H1 (cell line): Measurements from ENCODE around the gene AATK. TPM values are rescaled to one million over a fixed set of nuclear protein-coding genes. Genes with fewer than 3 reads are reported as not detected.

ENCODE experiments used
- CTCF ChIA-PET: fragments of 300-600 bp; sonication (Branson Sonifier 250); formaldehyde crosslinking; loops from one replicate; lab custom pipeline; 2021; ENCODE audit not compliant: partially characterized antibody; lab: Charles Lee
- POLR2A ChIA-PET: fragments of 300-600 bp; sonication (Branson Sonifier 250); formaldehyde crosslinking; loops from one replicate; lab custom pipeline; 2021; ENCODE audit warnings: inconsistent platforms; ENCODE audit not compliant: partially characterized antibody; lab: Charles Lee
- DNase-seq, 2 experiments: peaks; one replicate each; pipeline versions ENCODE4 v3.0.0 to v3.0.0-alpha.2; 2010 to 2022; ENCODE audit warnings: low spot score in 2 of 2, low read depth in 1 of 2, mixed read lengths in 1 of 2
- FAIRE-seq: peaks from 2 replicates; lab custom pipeline; 2011; peaks lifted over from hg19 to GRCh38; lab: Jason Lieb, UNC
- H2AFZ ChIP-seq: 2 replicates; pipeline ENCODE4 v1.8.1; 2012; ENCODE audit warnings: low read length, inconsistent platforms
- H2AK5ac ChIP-seq: 2 replicates; pipeline ENCODE4 v1.6.1; 2013; ENCODE audit warnings: low read depth, low read length
- H2BK120ac ChIP-seq: replicated peaks from 2 replicates; pipeline ENCODE3; 2013; ENCODE audit warnings: low read depth, low read length, inconsistent platforms
- H2BK12ac ChIP-seq: 2 replicates; pipeline ENCODE4 v1.6.1; 2013; ENCODE audit warnings: low read depth, low read length
- H2BK15ac ChIP-seq: 2 replicates; pipeline ENCODE4 v1.6.1; 2013; ENCODE audit warnings: low read length
- H2BK20ac ChIP-seq: 2 replicates; pipeline ENCODE4 v1.6.1; 2013; ENCODE audit warnings: low read length
- H2BK5ac ChIP-seq: 2 replicates; pipeline ENCODE4 v1.6.1; 2013; ENCODE audit warnings: low read depth, low read length
- H3K14ac ChIP-seq: 2 replicates; pipeline ENCODE4 v1.6.1; 2013; ENCODE audit warnings: inconsistent platforms; ENCODE audit not compliant: insufficient read length
- H3K18ac ChIP-seq: 2 replicates; pipeline ENCODE4 v1.6.1; 2013; ENCODE audit warnings: low read length; ENCODE audit errors: extremely low read depth
- H3K23ac ChIP-seq: 2 replicates; pipeline ENCODE4 v1.6.1; 2013; ENCODE audit warnings: inconsistent platforms; ENCODE audit not compliant: insufficient read length
- H3K23me2 ChIP-seq: 2 replicates; pipeline ENCODE4 v1.6.1; 2013; ENCODE audit warnings: low read depth, low read length
- H3K27ac ChIP-seq: 2 replicates; pipeline ENCODE4 v1.6.1; 2011; ENCODE audit warnings: low read depth, low read length, inconsistent platforms
- H3K27me3 ChIP-seq, 4 experiments: replicated peaks in 1 of 4; 1 replicate in 1 of 4; 2 replicates in 3 of 4; pipeline versions ENCODE4 v1.6.1 to v1.8.1; 2011 to 2013; ENCODE audit warnings: low read length in 3 of 4, mild to moderate bottlenecking in 3 of 4, inconsistent platforms in 2 of 4, mixed read lengths in 2 of 4, moderate library complexity in 1 of 4; ENCODE audit not compliant: control insufficient read depth in 3 of 4, insufficient read depth in 3 of 4; ENCODE audit errors: extremely low read depth in 1 of 4
- H3K36me3 ChIP-seq, 4 experiments: 2 replicates each; pipeline versions ENCODE4 v1.6.1 to v1.8.1; 2011 to 2013; ENCODE audit warnings: mild to moderate bottlenecking in 4 of 4, low read length in 3 of 4, moderate library complexity in 2 of 4, control low read depth in 1 of 4, inconsistent platforms in 1 of 4; ENCODE audit not compliant: insufficient read depth in 4 of 4, control insufficient read depth in 2 of 4
- H3K4ac ChIP-seq: replicated peaks from 2 replicates; pipeline ENCODE3; 2013; ENCODE audit warnings: low read length, low read depth, mixed read lengths, inconsistent platforms; ENCODE audit not compliant: insufficient read length
- H3K4me1 ChIP-seq, 4 experiments: replicated peaks in 1 of 4; 1 replicate in 1 of 4; 2 replicates in 3 of 4; pipeline versions ENCODE4 v1.6.1 to v1.8.1; 2011 to 2013; ENCODE audit warnings: low read length in 3 of 4, inconsistent platforms in 2 of 4, mixed read lengths in 1 of 4; ENCODE audit not compliant: insufficient read depth in 4 of 4, control insufficient read depth in 3 of 4
- H3K4me2 ChIP-seq, 2 experiments: 2 replicates each; pipeline versions ENCODE4 v1.6.1 to v1.8.1; 2011 to 2013; ENCODE audit warnings: low read depth in 2 of 2, low read length in 2 of 2, control low read depth in 1 of 2, inconsistent platforms in 1 of 2, mild to moderate bottlenecking in 1 of 2; ENCODE audit not compliant: insufficient read depth in 1 of 2
- H3K4me3 ChIP-seq, 4 experiments: fragments of 200-600, 300-600 bp in 1 of 4; sonication (generic), shearing (Covaris generic), sonication (Bioruptor Twin) in 1 of 4; 2 replicates each; pipeline versions ENCODE4 v1.5.1 to v1.8.1; 2011 to 2016; ENCODE audit warnings: low read length in 4 of 4, low read depth in 3 of 4, control low read depth in 2 of 4, inconsistent platforms in 2 of 4, mild to moderate bottlenecking in 2 of 4, mixed read lengths in 1 of 4, moderate library complexity in 1 of 4; ENCODE audit not compliant: insufficient read depth in 2 of 4; ENCODE audit errors: extremely low read depth in 1 of 4
- H3K56ac ChIP-seq: replicated peaks from 2 replicates; pipeline ENCODE3; 2013; ENCODE audit warnings: low read depth, mild to moderate bottlenecking, mixed read lengths, low read length, inconsistent platforms; ENCODE audit not compliant: insufficient read length
- H3K79me1 ChIP-seq: 2 replicates; pipeline ENCODE4 v1.6.1; 2013; ENCODE audit warnings: low read depth, low read length, control low read depth
- H3K79me2 ChIP-seq, 2 experiments: 2 replicates each; pipeline versions ENCODE4 v1.6.1 to v1.8.1; 2012 to 2013; ENCODE audit warnings: low read length in 2 of 2, mild to moderate bottlenecking in 2 of 2, inconsistent platforms in 1 of 2; ENCODE audit not compliant: insufficient read depth in 2 of 2, control insufficient read depth in 1 of 2
- H3K9ac ChIP-seq, 4 experiments: replicated peaks in 1 of 4; 1 replicate in 1 of 4; 2 replicates in 3 of 4; pipeline versions ENCODE4 v1.6.1 to v1.8.1; 2011 to 2013; ENCODE audit warnings: low read depth in 3 of 4, low read length in 3 of 4, control low read depth in 2 of 4, mild to moderate bottlenecking in 2 of 4, moderate library complexity in 2 of 4, inconsistent platforms in 1 of 4; ENCODE audit errors: extremely low read depth in 1 of 4
- H3K9me3 ChIP-seq, 2 experiments: 2 replicates each; pipeline versions ENCODE4 v1.6.1 to v1.8.1; 2012 to 2013; ENCODE audit warnings: mild to moderate bottlenecking in 2 of 2, moderate library complexity in 2 of 2, control low read depth in 1 of 2, inconsistent platforms in 1 of 2, low read depth in 1 of 2, low read length in 1 of 2, mixed read lengths in 1 of 2; ENCODE audit not compliant: insufficient read depth in 2 of 2
- H4K20me1 ChIP-seq, 2 experiments: replicated peaks in 1 of 2; 2 replicates each; pipeline versions ENCODE3 to v1.8.1; 2011 to 2013; ENCODE audit warnings: inconsistent platforms in 2 of 2, low read length in 2 of 2, mild to moderate bottlenecking in 1 of 2; ENCODE audit not compliant: insufficient read depth in 2 of 2, control insufficient read depth in 1 of 2
- H4K5ac ChIP-seq: 2 replicates; pipeline ENCODE4 v1.6.1; 2013; ENCODE audit warnings: low read length, low read depth, mixed read lengths, inconsistent platforms; ENCODE audit not compliant: insufficient read length
- H4K8ac ChIP-seq: 2 replicates; pipeline ENCODE4 v1.8.0; 2013; ENCODE audit warnings: mild to moderate bottlenecking, moderate library complexity, low read length, inconsistent platforms; ENCODE audit not compliant: insufficient read depth; ENCODE audit errors: extremely low read depth
- H4K91ac ChIP-seq: replicated peaks from 2 replicates; pipeline ENCODE3; 2013; ENCODE audit warnings: low read length, mixed read lengths, inconsistent platforms; ENCODE audit not compliant: insufficient read length
- BRCA1 ChIP-seq: IDR thresholded peaks from 2 replicates; pipeline ENCODE4 v1.6.1; 2012; ENCODE audit warnings: low read depth, low read length, improper control_type of control experiment
- CHD1 ChIP-seq: IDR thresholded peaks from 2 replicates; pipeline ENCODE4 v1.6.1; 2012; ENCODE audit warnings: low read depth, low read length, improper control_type of control experiment
- EZH2 ChIP-seq: fragments of 200-600 bp; sonication (generic); IDR thresholded peaks from 2 replicates; pipeline ENCODE4 v1.7.1; 2012; ENCODE audit warnings: low read depth, mild to moderate bottlenecking, moderate library complexity, low read length, inconsistent platforms; ENCODE audit not compliant: severe bottlenecking
- MAFK ChIP-seq: IDR thresholded peaks from 2 replicates; pipeline ENCODE4 v1.6.1; 2012; ENCODE audit warnings: low read depth, mild to moderate bottlenecking, improper control_type of control experiment, low read length
- NRF1 ChIP-seq: IDR thresholded peaks from 2 replicates; pipeline ENCODE4 v1.6.1; 2011; ENCODE audit warnings: mild to moderate bottlenecking, low read depth, low read length, improper control_type of control experiment
- POLR2AphosphoS5 ChIP-seq: IDR thresholded peaks from 2 replicates; pipeline ENCODE4 v1.6.1; 2011; ENCODE audit warnings: low read depth, low read length
- RBBP5 ChIP-seq: IDR thresholded peaks from 2 replicates; pipeline ENCODE4 v1.7.1; 2012; ENCODE audit warnings: low read depth, mild to moderate bottlenecking, inconsistent platforms, low read length, moderate library complexity, borderline replicate concordance
- WGBS, 2 experiments: shearing (Covaris generic) in 1 of 2; methylation state at CpG; one replicate each; pipeline versions ENCODE4 v1.1.6 to v1.1.7; 2013 to 2015; ENCODE audit warnings: low lambda C conversion rate in 2 of 2, mixed read lengths in 2 of 2, inconsistent platforms in 1 of 2, low coverage in 1 of 2, missing lambda C conversion rate in 1 of 2; ENCODE audit not compliant: insufficient replicate concordance in 2 of 2, insufficient coverage in 1 of 2, insufficient read length in 1 of 2; ENCODE audit errors: extremely low coverage in 1 of 2, missing lambda C conversion rate in 1 of 2; 5-methylcytosine and 5-hydroxymethylcytosine counted together
- polyA plus RNA-seq, 7 experiments: library from polyadenylated mRNA; depleted of rRNA in 3 of 7; stranded (reverse) in 5 of 7; unstranded in 2 of 7; fragments of >200 nt in 5 of 7; fragments of 200-250 nt in 2 of 7; gene quantifications; 1 replicate in 5 of 7; 2 replicates in 1 of 7; 4 replicates in 1 of 7; pipeline versions ENCODE4 v1.2.1 to v1.2.3, GENCODE V29; 2011 to 2013; ENCODE audit warnings: missing spikeins in 2 of 7, mixed read lengths in 2 of 7
- total RNA-seq: library from RNA; stranded (reverse); fragmentation: NEBNext Ultra II Directional; extraction: Animal tissue kit (Norgen Biotek cat#: 25700); gene quantifications from 2 replicates; pipeline ENCODE4 v1.2.1, GENCODE V29; 2021
- TF ChIP-seq, protein P1 (sequence below): IDR thresholded peaks from 2 replicates; pipeline ENCODE4 v1.6.1; 2012; ENCODE audit warnings: inconsistent platforms

The AATK gene
- total and polyA plus RNA-seq, 2 of the 8 experiments (the other 6 are each of a cell fraction or from before 2014, with no cell fraction given) = 1.7 to 3.5 TPM

DNA sequence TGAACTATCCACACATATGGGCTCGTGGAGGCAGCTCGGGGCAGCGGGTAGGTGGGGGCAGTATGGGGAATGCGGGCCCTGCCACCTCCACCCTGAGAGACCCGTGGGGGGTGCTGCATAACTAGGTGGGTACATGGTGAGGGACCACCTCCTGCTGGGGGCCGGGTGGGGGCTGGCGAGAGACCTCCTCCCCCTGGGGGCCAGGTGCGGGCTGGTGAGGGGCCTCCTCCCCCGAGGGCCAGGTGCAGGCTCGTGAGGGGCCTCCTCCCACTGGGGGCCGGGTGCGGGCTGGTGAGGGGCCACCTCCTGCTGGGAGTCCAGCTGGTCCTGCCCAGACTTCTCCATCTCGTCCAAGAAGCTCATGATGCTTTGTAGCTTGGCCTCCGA lies 31.4 kb upstream of the AATK start:
- Histone ChIP-seq H2AFZ (no peak overlapping the region), H3K9ac (no peak overlapping the region), H4K91ac (no peak overlapping the region), H3K79me1 (no peaks in the 10 kb centered on the region), H3K36me3 (peaks cover 2 to 26% (median 5%) of the 10 kb centered on the region in 4 experiments; a peak in 3 of 8 replicates), H3K27ac (no peak overlapping the region), H3K4me2 (no peak overlapping the region), H3K4me3 (no peak overlapping the region), H2BK15ac (no peak overlapping the region), H4K5ac (no peak overlapping the region), H2AK5ac (no peak overlapping the region), H3K27me3 (no peaks in the 10 kb centered on the region), H3K56ac (no peak overlapping the region), H3K79me2 (no peaks in the 10 kb centered on the region), H3K4me1 (no peaks in the 10 kb centered on the region; a peak in 1 of 7 replicates), H4K8ac (no peak overlapping the region), H3K18ac (no peak overlapping the region), H3K14ac (no peak overlapping the region), H2BK5ac (no peak overlapping the region), H3K4ac (no peak overlapping the region), H4K20me1 (peaks cover 0 to 4% of the 10 kb centered on the region in 2 experiments), H3K9me3 (no peaks in the 10 kb centered on the region), H2BK120ac (no peak overlapping the region), H3K23me2 (no peaks in the 10 kb centered on the region), H2BK20ac (no peak overlapping the region), H3K23ac (no peak overlapping the region), H2BK12ac (no peak overlapping the region)
- DNase-seq (no peak), FAIRE-seq (no peak)
- 87% methylated on average over 6 of the region's 14 CpGs; no CpG with 5 or more reads in 1 of the 2 experiments for WGBS, 2 experiments
- ChIA-PET POLR2A (interaction anchor here (1.7 kb wide), 1 partner anchor 22 kb away, joined by 3 read pairs; no protein-coding TSS in a partner anchor), CTCF (interaction anchor here (1.1 to 3.7 kb wide), 5 partner anchors 19 to 243 kb away, joined by 3 to 16 read pairs (median 5); no protein-coding TSS in a partner anchor)
- no peak for TF ChIP-seq MAFK
- no peak for TF ChIP-seq BRCA1
- no peak for TF ChIP-seq POLR2AphosphoS5
- TF ChIP-seq EZH2 = no peak
- TF ChIP-seq RBBP5 = no peak
- TF ChIP-seq CHD1 = no peak
- no peak for TF ChIP-seq NRF1
- TF ChIP-seq, protein P1, sequence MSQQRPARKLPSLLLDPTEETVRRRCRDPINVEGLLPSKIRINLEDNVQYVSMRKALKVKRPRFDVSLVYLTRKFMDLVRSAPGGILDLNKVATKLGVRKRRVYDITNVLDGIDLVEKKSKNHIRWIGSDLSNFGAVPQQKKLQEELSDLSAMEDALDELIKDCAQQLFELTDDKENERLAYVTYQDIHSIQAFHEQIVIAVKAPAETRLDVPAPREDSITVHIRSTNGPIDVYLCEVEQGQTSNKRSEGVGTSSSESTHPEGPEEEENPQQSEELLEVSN = no peak
